Neutrophil (primary cell): ENCODE data around the gene SNX1.

Experiments
- H3K27ac ChIP-seq: fragments of 200-600 bp; sonication (generic); 2 replicates; pipeline ENCODE4 v1.5.1; 2016; ENCODE audit warnings: mild to moderate bottlenecking, moderate library complexity
- H3K27me3 ChIP-seq: fragments of 200-600 bp; sonication (generic); 2 replicates; pipeline ENCODE4 v1.6.0; 2016; ENCODE audit warnings: mild to moderate bottlenecking
- H3K36me3 ChIP-seq: fragments of 200-600 bp; sonication (generic); 2 replicates; pipeline ENCODE4 v1.5.1; 2017
- H3K4me1 ChIP-seq, 2 experiments: fragments of 200-600 bp in 1 of 2; sonication (generic) in 1 of 2; 1 replicate in 1 of 2; 2 replicates in 1 of 2; pipeline versions ENCODE4 v1.5.1 to v1.6.1; 2013 to 2016; ENCODE audit warnings: low read depth in 1 of 2, low read length in 1 of 2, mild to moderate bottlenecking in 1 of 2, moderate library complexity in 1 of 2; ENCODE audit not compliant: control insufficient read depth in 1 of 2, insufficient read depth in 1 of 2
- H3K4me3 ChIP-seq, 2 experiments: fragments of 200-600 bp in 1 of 2; sonication (generic) in 1 of 2; 1 replicate in 1 of 2; 2 replicates in 1 of 2; pipeline ENCODE4 v1.5.1; 2013 to 2016; ENCODE audit warnings: low read depth in 1 of 2, low read length in 1 of 2, mild to moderate bottlenecking in 1 of 2, moderate library complexity in 1 of 2
- H3K9me3 ChIP-seq: fragments of 200-600 bp; sonication (generic); 2 replicates; pipeline ENCODE4 v1.5.1; 2016
- TF ChIP-seq, protein P1 (sequence below): fragments of 200-600 bp; sonication (generic); IDR thresholded peaks from 2 replicates; pipeline ENCODE4 v1.5.1; 2016; ENCODE audit warnings: antibody characterized with exemption

The SNX1 gene

DNA sequence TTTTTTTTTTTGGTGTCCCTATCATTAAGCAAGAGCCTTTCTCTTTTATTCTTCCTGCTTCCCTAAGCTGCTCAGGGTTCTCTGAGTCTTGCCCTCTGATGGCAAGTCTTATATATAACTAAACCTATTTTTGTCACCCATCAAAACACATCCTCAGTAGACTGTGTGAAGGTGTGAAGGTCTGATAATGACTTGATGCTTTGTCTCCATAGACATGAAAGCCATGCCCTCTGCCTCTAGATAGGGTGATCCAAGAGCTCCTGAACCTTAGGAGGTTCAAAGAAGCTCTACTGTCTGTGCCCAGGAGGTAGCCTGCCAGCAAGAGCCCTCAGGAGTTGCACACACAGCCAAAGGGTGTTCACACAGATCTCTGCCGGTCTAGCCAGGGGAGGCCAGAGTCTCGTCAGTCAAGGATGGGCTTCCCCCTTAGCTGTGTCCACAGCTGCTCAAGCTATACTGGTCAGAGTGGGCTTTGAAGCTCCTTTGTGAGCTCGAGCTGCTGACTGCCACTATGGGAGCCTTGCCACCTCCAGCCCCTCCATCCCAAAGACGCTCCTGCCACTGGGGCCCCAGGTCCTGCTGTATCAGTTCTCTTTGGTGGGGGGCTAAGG is 42.7 kb downstream of the SNX1 start:
- Histone ChIP-seq H3K27me3 (no peaks in the 10 kb centered on the region), H3K36me3 (peaks cover 90% of the 10 kb centered on the region), H3K4me3 (no peak overlapping the region), H3K4me1 (no peaks in the 10 kb centered on the region), H3K9me3 (no peaks in the 10 kb centered on the region), H3K27ac (no peak overlapping the region)
- TF ChIP-seq, protein P1, sequence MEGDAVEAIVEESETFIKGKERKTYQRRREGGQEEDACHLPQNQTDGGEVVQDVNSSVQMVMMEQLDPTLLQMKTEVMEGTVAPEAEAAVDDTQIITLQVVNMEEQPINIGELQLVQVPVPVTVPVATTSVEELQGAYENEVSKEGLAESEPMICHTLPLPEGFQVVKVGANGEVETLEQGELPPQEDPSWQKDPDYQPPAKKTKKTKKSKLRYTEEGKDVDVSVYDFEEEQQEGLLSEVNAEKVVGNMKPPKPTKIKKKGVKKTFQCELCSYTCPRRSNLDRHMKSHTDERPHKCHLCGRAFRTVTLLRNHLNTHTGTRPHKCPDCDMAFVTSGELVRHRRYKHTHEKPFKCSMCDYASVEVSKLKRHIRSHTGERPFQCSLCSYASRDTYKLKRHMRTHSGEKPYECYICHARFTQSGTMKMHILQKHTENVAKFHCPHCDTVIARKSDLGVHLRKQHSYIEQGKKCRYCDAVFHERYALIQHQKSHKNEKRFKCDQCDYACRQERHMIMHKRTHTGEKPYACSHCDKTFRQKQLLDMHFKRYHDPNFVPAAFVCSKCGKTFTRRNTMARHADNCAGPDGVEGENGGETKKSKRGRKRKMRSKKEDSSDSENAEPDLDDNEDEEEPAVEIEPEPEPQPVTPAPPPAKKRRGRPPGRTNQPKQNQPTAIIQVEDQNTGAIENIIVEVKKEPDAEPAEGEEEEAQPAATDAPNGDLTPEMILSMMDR: no peak

DNA sequence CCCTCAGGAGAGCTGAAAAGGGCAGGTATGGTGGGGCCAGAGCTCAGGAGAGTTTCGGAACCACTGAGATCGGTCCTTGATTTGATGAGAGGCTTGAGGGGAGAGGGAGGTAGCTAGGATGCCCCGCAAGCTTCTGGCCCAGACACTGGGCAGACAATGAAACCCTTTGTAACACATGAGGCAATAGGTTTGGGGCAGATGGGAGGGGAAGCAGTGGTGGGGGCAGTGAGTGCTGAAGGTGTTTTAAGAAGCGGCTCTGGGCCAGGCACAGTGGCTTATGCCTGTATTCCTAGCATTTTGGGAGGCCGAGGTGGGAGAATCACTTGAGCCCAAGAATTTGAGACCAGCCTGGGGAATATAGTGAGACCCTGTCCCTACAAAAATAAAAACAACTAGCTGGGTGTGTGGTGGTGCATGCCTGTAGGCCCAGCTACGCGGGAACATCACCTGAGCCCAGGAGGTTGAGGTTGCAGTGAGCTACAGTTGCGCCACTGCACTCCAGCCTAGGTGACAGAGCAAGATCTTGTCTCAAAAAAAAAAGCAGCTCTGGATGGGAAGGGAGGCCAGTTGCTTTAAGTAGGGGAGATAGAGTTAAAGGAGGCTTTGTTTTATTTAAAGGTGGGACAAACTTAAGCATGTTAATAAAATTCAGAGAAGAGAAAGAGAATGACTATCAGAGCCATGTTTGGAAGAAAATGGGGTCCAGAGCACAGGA is 46.2 kb downstream of the SNX1 start:
- peaks cover 90% of the 10 kb centered on the region for H3K36me3 ChIP-seq
- H3K4me3 ChIP-seq: no peak overlapping the region
- H3K9me3 ChIP-seq: no peaks in the 10 kb centered on the region
- no peak overlapping the region for H3K27ac ChIP-seq
- TF ChIP-seq, protein P1: no peak
- no peaks in the 10 kb centered on the region for H3K4me1 ChIP-seq
- H3K27me3 ChIP-seq: no peaks in the 10 kb centered on the region

DNA sequence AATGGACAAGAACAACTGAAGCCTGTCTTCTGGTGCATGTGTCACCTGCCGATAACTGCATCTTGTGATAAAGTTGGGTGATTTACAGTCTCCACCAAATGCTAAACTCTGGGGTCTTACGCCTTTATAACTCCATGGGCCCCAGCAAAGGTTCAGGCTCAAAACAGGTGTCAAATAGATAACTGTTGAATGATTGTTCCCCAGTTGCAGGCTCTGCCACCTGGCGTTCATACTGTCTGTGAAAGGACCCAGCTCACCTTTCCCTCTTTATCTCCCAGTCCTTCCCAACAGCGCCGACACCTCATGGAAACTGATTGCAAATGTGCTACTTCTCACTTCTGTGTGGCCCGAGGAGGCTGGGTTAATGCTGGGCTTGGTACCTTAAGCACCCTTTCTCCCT is 47.5 kb downstream of the SNX1 start:
- TF ChIP-seq, protein P1: no peak
- H3K9me3 ChIP-seq: no peaks in the 10 kb centered on the region
- no peaks in the 10 kb centered on the region for H3K4me1 ChIP-seq
- H3K4me3 ChIP-seq: no peak overlapping the region
- no peak overlapping the region for H3K27ac ChIP-seq
- H3K27me3 ChIP-seq: peaks cover 2% of the 10 kb centered on the region
- peaks cover 78% of the 10 kb centered on the region for H3K36me3 ChIP-seq

DNA sequence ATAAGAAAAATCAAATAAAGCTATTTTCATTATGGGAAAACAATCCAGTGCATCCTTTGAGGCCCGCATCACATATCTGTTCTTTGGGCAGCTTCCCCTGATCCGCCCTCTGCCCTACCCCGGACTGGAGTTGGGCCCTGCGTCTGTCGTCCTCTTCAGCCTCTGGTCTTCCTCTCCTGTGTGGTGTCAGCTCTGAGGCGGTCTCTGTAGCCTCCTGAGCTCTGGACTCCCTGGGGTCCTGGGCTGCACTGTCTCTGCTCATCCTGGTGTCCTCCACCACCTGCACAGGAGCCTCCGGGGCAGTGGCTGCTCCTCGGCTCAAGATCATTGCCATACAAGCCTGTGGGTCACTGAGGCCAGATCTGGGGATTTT is 48.4 kb downstream of the SNX1 start:
- H3K4me3 ChIP-seq: no peak overlapping the region
- no peaks in the 10 kb centered on the region for H3K4me1 ChIP-seq
- TF ChIP-seq, protein P1: no peak
- H3K9me3 ChIP-seq: no peaks in the 10 kb centered on the region
- peaks cover 11% of the 10 kb centered on the region for H3K27me3 ChIP-seq
- H3K27ac ChIP-seq: no peak overlapping the region
- H3K36me3 ChIP-seq: peaks cover 71% of the 10 kb centered on the region

DNA sequence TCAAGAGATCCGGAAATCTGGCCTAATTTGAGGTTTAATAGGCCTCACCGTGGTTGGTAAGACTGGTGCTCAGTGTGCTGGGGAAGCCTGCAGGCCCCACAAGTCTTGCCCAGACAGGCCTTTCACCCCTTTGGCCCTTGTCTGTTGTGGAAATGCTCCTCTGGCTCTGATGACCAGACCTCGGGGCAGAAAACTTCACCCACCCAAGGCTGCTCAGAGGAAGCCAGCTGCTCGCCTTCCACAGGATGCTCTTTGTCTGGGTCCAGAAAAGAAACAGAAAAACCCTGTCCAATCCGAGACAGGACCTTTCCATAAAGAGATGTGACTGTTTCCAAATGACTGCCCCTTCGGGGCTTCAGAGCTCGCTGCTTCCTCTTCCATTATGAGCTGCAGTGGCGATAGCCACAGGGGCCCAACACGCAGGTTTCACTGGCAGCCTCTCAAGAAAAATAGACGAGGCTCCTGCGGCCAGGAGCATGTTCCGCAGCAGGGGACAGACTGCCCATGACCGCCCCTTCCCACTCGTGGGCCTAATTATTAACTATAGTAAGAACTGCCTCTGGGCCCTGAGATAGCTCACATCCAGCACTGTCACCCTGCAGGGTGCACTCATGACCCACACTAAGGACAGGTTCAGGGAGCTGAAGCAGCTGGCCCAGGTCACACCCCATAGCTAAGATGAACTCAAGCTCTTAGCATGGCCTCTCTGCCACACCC is 48.9 kb downstream of the SNX1 start:
- Histone ChIP-seq H3K36me3 (peaks cover 71% of the 10 kb centered on the region), H3K27ac (no peak overlapping the region)

More for the DNA sequence above, 48.9 kb downstream of the SNX1 start:
- peaks cover 0 to 1% of the 10 kb centered on the region in 2 experiments for H3K4me1 ChIP-seq
- H3K27me3 ChIP-seq: peaks cover 15% of the 10 kb centered on the region
- H3K4me3 ChIP-seq: no peak overlapping the region
- no peaks in the 10 kb centered on the region for H3K9me3 ChIP-seq
- TF ChIP-seq, protein P1: no peak
